Cardiac septum (tissue), 1 donor: Measurements from ENCODE around the gene HINFP. TPM values are rescaled to one million over a fixed set of nuclear protein-coding genes. Genes with fewer than 3 reads are reported as not detected.
A peak's percentile ranks its signal among the peaks of the same experiment; 100 is the strongest.
"Not testable (repeated sequence)": the region's sequence is repeated elsewhere in the genome, so short reads cannot be mapped to it uniquely, and the experiment has no call there.

Source experiments
- DNase-seq: peaks from one replicate; pipeline ENCODE4 v3.0.0-alpha.2; 2020; ENCODE audit warnings: low spot score
- intact Hi-C: fragments of 100-400 bp; cut with DNase I; formaldehyde crosslinking; loops from one replicate; pipeline ENCODE4 v1.14.0; 2022
- total RNA-seq: library from RNA; stranded (reverse); fragmentation: NEBNext Ultra II Directional; extraction: Animal tissue kit (Norgen Biotek cat#: 25700); gene quantifications from one replicate; pipeline ENCODE4 v1.2.1, GENCODE V29; 2021
- donor health status: DM: no; HTN: no; CAD: no.

HINFP gene
- total RNA-seq, 1 donor from 2014 or later = 14.5 TPM

GRCh38 chr11:119149018-119149785 lies 27.8 kb downstream of the HINFP start, which contains the start of gene ABCG4:
Gene ABCG4 (plus strand): TSS chr11:119149052. CDS start chr11:119149966, 914 bp downstream.
- intact Hi-C loops = loop anchor here (5.0 kb wide), 2 partner anchors 48 to 173 kb away; no protein-coding TSS in a partner anchor
- no peak for DNase-seq

GRCh38 chr11:119149786-119150275 lies 28.5 kb downstream of the HINFP start:
- intact Hi-C loops = loop anchor here (5.0 kb wide), 2 partner anchors 47 to 172 kb away; no protein-coding TSS in a partner anchor
- DNase-seq = no peak

- intact Hi-C loops = no loop called here
Observed at GRCh38 chr11:119152043-119152442, 30.7 kb downstream of the HINFP start.

GRCh38 chr11:119152604-119153003 lies 31.2 kb downstream of the HINFP start:
- intact Hi-C loops = no loop called here

More at GRCh38 chr11:119152043-119152442, 30.7 kb downstream of the HINFP start:
- DNase-seq = no peak

GRCh38 chr11:119153049-119153818 lies 31.9 kb downstream of the HINFP start:
- intact Hi-C loops = no loop called here
- no peak for DNase-seq

More at GRCh38 chr11:119152604-119153003, 31.2 kb downstream of the HINFP start:
- no peak for DNase-seq

GRCh38 chr11:119154178-119154577 lies 32.8 kb downstream of the HINFP start:
- intact Hi-C loops = no loop called here

GRCh38 chr11:119155733-119156492 lies 34.5 kb downstream of the HINFP start:
- no peak for DNase-seq
- intact Hi-C loops = no loop called here

More at GRCh38 chr11:119154178-119154577, 32.8 kb downstream of the HINFP start:
- DNase-seq = no peak

- DNase-seq = no peak
- intact Hi-C loops = no loop called here
Observed at GRCh38 chr11:119156496-119156895, 35.1 kb downstream of the HINFP start.

GRCh38 chr11:119157063-119157462 lies 35.7 kb downstream of the HINFP start:
- no peak for DNase-seq
- intact Hi-C loops = no loop called here

- intact Hi-C loops = no loop called here
- DNase-seq = no peak
Observed at GRCh38 chr11:119158467-119158866, 37.1 kb downstream of the HINFP start.

GRCh38 chr11:119160151-119160550 lies 38.8 kb downstream of the HINFP start:
- intact Hi-C loops = no loop called here
- DNase-seq = no peak

- DNase-seq = no peak
- intact Hi-C loops = no loop called here
Observed at GRCh38 chr11:119161871-119162270, 40.5 kb downstream of the HINFP start.

GRCh38 chr11:119166368-119167076 lies 45.1 kb downstream of the HINFP start:
- DNase-seq = no peak
- intact Hi-C loops = no loop called here

GRCh38 chr11:119167077-119167458 lies 45.7 kb downstream of the HINFP start:
- DNase-seq, intact Hi-C loops: not testable (repeated sequence)

GRCh38 chr11:119167933-119168332 lies 46.6 kb downstream of the HINFP start:
- intact Hi-C loops = loop anchor here (2.0 kb wide), 1 partner anchor 37 kb away; no protein-coding TSS in a partner anchor
- no peak for DNase-seq

- intact Hi-C loops = loop anchor here (2.0 kb wide), 1 partner anchor 36 kb away; no protein-coding TSS in a partner anchor
- peak; percentile 95 for DNase-seq
Observed at GRCh38 chr11:119168471-119169281, 47.3 kb downstream of the HINFP start, which contains the start of gene NLRX1. Gene NLRX1 (plus strand): TSS chr11:119168725. CDS start chr11:119171404, 2,679 bp downstream.

GRCh38 chr11:119169282-119169719 lies 47.9 kb downstream of the HINFP start:
- DNase-seq = no peak
- intact Hi-C loops = loop anchor here (2.0 kb wide), 1 partner anchor 36 kb away; no protein-coding TSS in a partner anchor

GRCh38 chr11:119172513-119172912 lies 51.1 kb downstream of the HINFP start:
- no peak for DNase-seq

More at GRCh38 chr11:119172513-119172912, 51.1 kb downstream of the HINFP start:
- intact Hi-C loops = no loop called here
